HG03520 (cell line): ENCODE data around the gene CALML3.

Source experiments
- ATAC-seq: cut with Tn5 transposase; IDR thresholded peaks from one replicate; pipeline ENCODE4 v1.9.1; 2021; ENCODE audit warnings: mild to moderate bottlenecking, moderate library complexity; ENCODE audit not compliant: unreplicated experiment

CALML3 gene

GRCh38 chr10:5538446-5538845 is 13.7 kb downstream of the CALML3 start:
- ATAC-seq = no peak

GRCh38 chr10:5538892-5539651 is 14.3 kb downstream of the CALML3 start:
- no peak for ATAC-seq

- no peak for ATAC-seq
Measured at GRCh38 chr10:5540080-5540479, 15.3 kb downstream of the CALML3 start.

GRCh38 chr10:5540891-5541290 is 16.1 kb downstream of the CALML3 start:
- no peak for ATAC-seq

GRCh38 chr10:5542100-5542499 is 17.3 kb downstream of the CALML3 start:
- no peak for ATAC-seq

GRCh38 chr10:5543623-5544022 is 18.9 kb downstream of the CALML3 start:
- no peak for ATAC-seq

GRCh38 chr10:5544216-5544805 is 19.6 kb downstream of the CALML3 start:
- ATAC-seq = no peak

GRCh38 chr10:5545011-5545410 is 20.2 kb downstream of the CALML3 start:
- no peak for ATAC-seq

- ATAC-seq = no peak
Measured at GRCh38 chr10:5545426-5545777, 20.6 kb downstream of the CALML3 start.

GRCh38 chr10:5545778-5546710 is 21.3 kb downstream of the CALML3 start:
- no peak for ATAC-seq

GRCh38 chr10:5546891-5547680 is 22.3 kb downstream of the CALML3 start:
- ATAC-seq = no peak

GRCh38 chr10:5547681-5547930 is 22.8 kb downstream of the CALML3 start:
- ATAC-seq = no peak

GRCh38 chr10:5547931-5548660 is 23.3 kb downstream of the CALML3 start:
- ATAC-seq = no peak

GRCh38 chr10:5549462-5550249 is 24.9 kb downstream of the CALML3 start:
- no peak for ATAC-seq

GRCh38 chr10:5550250-5550545 is 25.4 kb downstream of the CALML3 start:
- ATAC-seq = no peak

GRCh38 chr10:5550621-5551530 is 26.1 kb downstream of the CALML3 start:
- no peak for ATAC-seq

- ATAC-seq = no peak
Measured at GRCh38 chr10:5551531-5552375, 27.0 kb downstream of the CALML3 start.
